ENCODE measurements around the gene SETBP1.

Gene SETBP1

DNA sequence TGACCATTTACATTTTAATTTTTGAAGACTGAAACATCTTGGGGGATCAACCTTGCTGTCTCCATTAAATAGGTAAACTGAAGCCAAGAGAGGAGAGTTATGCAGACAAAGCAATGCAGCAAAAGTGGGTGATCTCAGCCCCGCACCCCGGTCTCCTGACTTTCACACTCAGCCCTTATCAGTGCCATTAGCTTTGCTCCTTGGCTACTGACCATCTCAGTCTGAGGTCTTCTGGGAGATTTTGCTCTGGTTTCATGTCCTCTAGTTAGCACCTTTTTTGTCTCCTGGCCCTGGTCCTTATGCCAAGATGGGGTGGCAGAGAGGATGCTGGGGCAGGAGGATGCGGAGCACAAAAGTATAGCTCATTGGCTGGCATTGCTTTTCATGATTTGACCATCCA lies 61.4 kb downstream of the SETBP1 start:
- Histone ChIP-seq H3K4me2 (ENCODE audit: insufficient read depth, low read length, poor library complexity, severe bottlenecking) (no peak overlapping the region), H3K79me1 (ENCODE audit: low read depth, low read length) (no peaks in the 10 kb centered on the region), H3K18ac (ENCODE audit: low read length) (no peak overlapping the region), H2BK5ac (ENCODE audit: low read length) (no peak overlapping the region), H2BK15ac (ENCODE audit: low read length) (no peak overlapping the region), H3K4me3 (ENCODE audit: low read length in 2 of 2) (no peak overlapping the region), H2BK120ac (ENCODE audit: low read depth, low read length) (no peak overlapping the region), H3K27ac (replicated peaks; ENCODE audit: low read length) (no peak overlapping the region), H3K4ac (ENCODE audit: low read length) (no peak overlapping the region), H3K36me3 (replicated peaks in 1 of 2; ENCODE audit: control insufficient read depth in 2 of 2, insufficient read depth in 2 of 2, low read length in 2 of 2) (peaks cover 0 to 4% of the 10 kb centered on the region in 2 donors), H3K14ac (ENCODE audit: low read length) (no peak overlapping the region), H2BK12ac (ENCODE audit: low read length) (no peak overlapping the region), H3K4me1 (ENCODE audit: control insufficient read depth in 2 of 2, insufficient read depth in 1 of 2, low read depth in 1 of 2, low read length in 2 of 2) (peaks cover 20 to 30% of the 10 kb centered on the region in 2 donors), H4K8ac (ENCODE audit: low read depth, low read length) (no peak overlapping the region), H3K27me3 (ENCODE audit: control insufficient read depth in 3 of 3, insufficient read depth in 3 of 3, low read depth in 1 of 3, low read length in 3 of 3) (peaks cover 0 to 15% (median 0%) of the 10 kb centered on the region in 3 experiments), H2AK5ac (ENCODE audit: low read depth, low read length) (no peak overlapping the region), H3K23ac (ENCODE audit: low read depth, low read length, poor library complexity) (no peak overlapping the region), H4K91ac (ENCODE audit: low read depth, low read length, poor library complexity) (no peak overlapping the region), H3K9me3 (replicated peaks in 1 of 2; ENCODE audit: control insufficient read depth in 2 of 2, insufficient read depth in 1 of 2, low read depth in 1 of 2, low read length in 2 of 2) (no peaks in the 10 kb centered on the region), H3K9ac (ENCODE audit: low read depth, low read length, poor library complexity) (no peak overlapping the region), H2AFZ (ENCODE audit: low read length) (no peak overlapping the region)
- no CpG with 5 or more reads among the region's 3 CpGs for WGBS, 2 donors (ENCODE audit: extremely low coverage in 2 of 2, insufficient read length in 2 of 2, insufficient replicate concordance in 1 of 2)
- no peak for DNase-seq (ENCODE audit: low spot score)

GRCh38 chr18:44742718-44743311 lies 62.1 kb downstream of the SETBP1 start:
- no peak overlapping the region for H2BK12ac ChIP-seq (ENCODE audit: low read length)
- no CpG with 5 or more reads among the region's 3 CpGs for whole genome bisulfite sequencing, 2 donors (ENCODE audit: extremely low coverage in 2 of 2, insufficient read length in 2 of 2, insufficient replicate concordance in 1 of 2)
- H2BK15ac ChIP-seq (ENCODE audit: low read length): no peak overlapping the region
- H3K4me2 ChIP-seq (ENCODE audit: insufficient read depth, low read length, poor library complexity, severe bottlenecking): no peak overlapping the region
- no peak overlapping the region for H3K23ac ChIP-seq (ENCODE audit: low read depth, low read length, poor library complexity)
- H4K8ac ChIP-seq (ENCODE audit: low read depth, low read length): no peak overlapping the region
- H3K4ac ChIP-seq (ENCODE audit: low read length): no peak overlapping the region
- no peak overlapping the region for H3K18ac ChIP-seq (ENCODE audit: low read length)
- no peak overlapping the region for H2BK120ac ChIP-seq (ENCODE audit: low read depth, low read length)
- H2BK5ac ChIP-seq (ENCODE audit: low read length): no peak overlapping the region
- no peak overlapping the region for H3K27ac ChIP-seq (replicated peaks; ENCODE audit: low read length)
- H3K79me1 ChIP-seq (ENCODE audit: low read depth, low read length): peaks cover 1% of the 10 kb centered on the region
- H2AFZ ChIP-seq (ENCODE audit: low read length): no peak overlapping the region
- no peak for DNase-seq (ENCODE audit: low spot score)
- no peak overlapping the region for H3K9ac ChIP-seq (ENCODE audit: low read depth, low read length, poor library complexity)
- H3K36me3 ChIP-seq (replicated peaks in 1 of 2; ENCODE audit: control insufficient read depth in 2 of 2, insufficient read depth in 2 of 2, low read length in 2 of 2): peaks cover 0 to 2% of the 10 kb centered on the region in 2 donors
- no peak overlapping the region for H3K14ac ChIP-seq (ENCODE audit: low read length)
- peaks cover 20 to 30% of the 10 kb centered on the region in 2 donors for H3K4me1 ChIP-seq (ENCODE audit: control insufficient read depth in 2 of 2, insufficient read depth in 1 of 2, low read depth in 1 of 2, low read length in 2 of 2)
- no peak overlapping the region for H2AK5ac ChIP-seq (ENCODE audit: low read depth, low read length)
- no peak overlapping the region for H4K91ac ChIP-seq (ENCODE audit: low read depth, low read length, poor library complexity)
- no peaks in the 10 kb centered on the region for H3K9me3 ChIP-seq (replicated peaks in 1 of 2; ENCODE audit: control insufficient read depth in 2 of 2, insufficient read depth in 1 of 2, low read depth in 1 of 2, low read length in 2 of 2)
- H3K27me3 ChIP-seq (ENCODE audit: control insufficient read depth in 3 of 3, insufficient read depth in 3 of 3, low read depth in 1 of 3, low read length in 3 of 3): peaks cover 0 to 16% (median 0%) of the 10 kb centered on the region in 3 experiments
- H3K4me3 ChIP-seq (ENCODE audit: low read length in 2 of 2): no peak overlapping the region

- Histone ChIP-seq H2AK5ac (ENCODE audit: low read depth, low read length) (no peak overlapping the region), H3K9me3 (replicated peaks in 1 of 2; ENCODE audit: control insufficient read depth in 2 of 2, insufficient read depth in 1 of 2, low read depth in 1 of 2, low read length in 2 of 2) (no peaks in the 10 kb centered on the region), H3K9ac (ENCODE audit: low read depth, low read length, poor library complexity) (no peak overlapping the region), H4K8ac (ENCODE audit: low read depth, low read length) (no peak overlapping the region), H3K4me3 (ENCODE audit: low read length in 2 of 2) (peak overlapping the region in 1 of 2 donors; percentile 41), H3K14ac (ENCODE audit: low read length) (no peak overlapping the region), H3K4me1 (ENCODE audit: control insufficient read depth in 2 of 2, insufficient read depth in 1 of 2, low read depth in 1 of 2, low read length in 2 of 2) (peaks cover 20 to 30% of the 10 kb centered on the region in 2 donors), H3K23ac (ENCODE audit: low read depth, low read length, poor library complexity) (no peak overlapping the region), H3K4me2 (ENCODE audit: insufficient read depth, low read length, poor library complexity, severe bottlenecking) (peak overlapping the region; percentile 72), H3K27ac (replicated peaks; ENCODE audit: low read length) (no peak overlapping the region), H2BK15ac (ENCODE audit: low read length) (no peak overlapping the region), H3K27me3 (ENCODE audit: control insufficient read depth in 3 of 3, insufficient read depth in 3 of 3, low read depth in 1 of 3, low read length in 3 of 3) (peaks cover 0 to 16% (median 0%) of the 10 kb centered on the region in 3 experiments), H2BK120ac (ENCODE audit: low read depth, low read length) (no peak overlapping the region), H2BK12ac (ENCODE audit: low read length) (no peak overlapping the region), H3K36me3 (replicated peaks in 1 of 2; ENCODE audit: control insufficient read depth in 2 of 2, insufficient read depth in 2 of 2, low read length in 2 of 2) (no peaks in the 10 kb centered on the region), H4K91ac (ENCODE audit: low read depth, low read length, poor library complexity) (no peak overlapping the region), H3K4ac (ENCODE audit: low read length) (no peak overlapping the region), H3K18ac (ENCODE audit: low read length) (no peak overlapping the region), H3K79me1 (ENCODE audit: low read depth, low read length) (peaks cover 2% of the 10 kb centered on the region), H2AFZ (ENCODE audit: low read length) (peak overlapping the region; percentile 73), H2BK5ac (ENCODE audit: low read length) (no peak overlapping the region)
- no CpG with 5 or more reads among the region's 2 CpGs for WGBS, 2 donors (ENCODE audit: extremely low coverage in 2 of 2, insufficient read length in 2 of 2, insufficient replicate concordance in 1 of 2)
- no peak for DNase-seq (ENCODE audit: low spot score)
Measured at GRCh38 chr18:44743631-44744030, 62.9 kb downstream of the SETBP1 start.

GRCh38 chr18:44744161-44745121 lies 63.8 kb downstream of the SETBP1 start:
- H2BK12ac ChIP-seq (ENCODE audit: low read length): no peak overlapping the region
- peak overlapping the region; percentile 6 for H3K23ac ChIP-seq (ENCODE audit: low read depth, low read length, poor library complexity)
- peak; percentile 74 for DNase-seq (ENCODE audit: low spot score)
- H3K36me3 ChIP-seq (replicated peaks in 1 of 2; ENCODE audit: control insufficient read depth in 2 of 2, insufficient read depth in 2 of 2, low read length in 2 of 2): no peaks in the 10 kb centered on the region
- peak overlapping the region; percentile 97 for H3K18ac ChIP-seq (ENCODE audit: low read length)
- no peak overlapping the region for H2BK120ac ChIP-seq (ENCODE audit: low read depth, low read length)
- no peaks in the 10 kb centered on the region for H3K9me3 ChIP-seq (replicated peaks in 1 of 2; ENCODE audit: control insufficient read depth in 2 of 2, insufficient read depth in 1 of 2, low read depth in 1 of 2, low read length in 2 of 2)
- no peak overlapping the region for H3K14ac ChIP-seq (ENCODE audit: low read length)
- peak overlapping the region; percentile 41 to 76 for H3K4me3 ChIP-seq (ENCODE audit: low read length in 2 of 2)
- H3K9ac ChIP-seq (ENCODE audit: low read depth, low read length, poor library complexity): peak overlapping the region; percentile 70
- no CpG with 5 or more reads among the region's 50 CpGs for WGBS, 2 donors (ENCODE audit: extremely low coverage in 2 of 2, insufficient read length in 2 of 2, insufficient replicate concordance in 1 of 2)
- H4K91ac ChIP-seq (ENCODE audit: low read depth, low read length, poor library complexity): no peak overlapping the region
- H2BK15ac ChIP-seq (ENCODE audit: low read length): no peak overlapping the region
- peaks cover 2% of the 10 kb centered on the region for H3K79me1 ChIP-seq (ENCODE audit: low read depth, low read length)
- H3K4me1 ChIP-seq (ENCODE audit: control insufficient read depth in 2 of 2, insufficient read depth in 1 of 2, low read depth in 1 of 2, low read length in 2 of 2): peaks cover 20 to 30% of the 10 kb centered on the region in 2 donors
- no peak overlapping the region for H3K27ac ChIP-seq (replicated peaks; ENCODE audit: low read length)
- no peak overlapping the region for H2BK5ac ChIP-seq (ENCODE audit: low read length)
- H2AK5ac ChIP-seq (ENCODE audit: low read depth, low read length): no peak overlapping the region
- peak overlapping the region; percentile 73 for H2AFZ ChIP-seq (ENCODE audit: low read length)
- no peak overlapping the region for H4K8ac ChIP-seq (ENCODE audit: low read depth, low read length)
- H3K27me3 ChIP-seq (ENCODE audit: control insufficient read depth in 3 of 3, insufficient read depth in 3 of 3, low read depth in 1 of 3, low read length in 3 of 3): peaks cover 0 to 16% (median 0%) of the 10 kb centered on the region in 3 experiments
- peak overlapping the region; percentile 72 for H3K4me2 ChIP-seq (ENCODE audit: insufficient read depth, low read length, poor library complexity, severe bottlenecking)
- H3K4ac ChIP-seq (ENCODE audit: low read length): no peak overlapping the region

Measured in neuronal stem cell (in vitro differentiated cells).